B cell (primary cell): ENCODE measurements around the gene OR52E1. TPM values are rescaled to one million over a fixed set of nuclear protein-coding genes. Genes with fewer than 3 reads are reported as not detected.

Source experiments
- ATAC-seq: fragments of 200-7000 bp; cut with Tn5 transposase; one replicate; pipeline ENCODE4 v1.10.0; 2021; ENCODE audit warnings: low read depth, mild to moderate bottlenecking, moderate number of reproducible peaks, moderate library complexity
- CTCF ChIA-PET: fragments of 350-600 bp; sonication (Branson Sonifier 250); formaldehyde crosslinking; loops from one replicate; lab custom pipeline; 2021; ENCODE audit warnings: antibody characterized with exemption, inconsistent platforms; lab: Charles Lee
- POLR2A ChIA-PET: fragments of 350-600 bp; sonication (Branson Sonifier 250); formaldehyde crosslinking; loops from one replicate; lab custom pipeline; 2021; ENCODE audit warnings: antibody characterized with exemption; lab: Charles Lee
- DNase-seq: peaks from one replicate; pipeline ENCODE4 v3.0.0; 2013
- H2AFZ ChIP-seq: 2 replicates; pipeline ENCODE4 v1.6.1; 2012; ENCODE audit warnings: mild to moderate bottlenecking, low read depth, low read length; ENCODE audit not compliant: insufficient read depth, poor library complexity, severe bottlenecking
- H3K27ac ChIP-seq, 2 donors: 1 replicate in 1 of 2; 2 replicates in 1 of 2; pipeline ENCODE4 v1.5.1; 2012 to 2013; ENCODE audit warnings: low read length in 2 of 2, mild to moderate bottlenecking in 2 of 2, moderate library complexity in 1 of 2
- H3K27me3 ChIP-seq, 4 experiments: fragments of 200-600 bp in 1 of 4; sonication (generic) in 1 of 4; replicated peaks in 1 of 4; 1 replicate in 2 of 4; 2 replicates in 2 of 4; pipeline versions ENCODE4 v1.6.1 to v1.7.0; 2013 to 2016; ENCODE audit warnings: low read length in 3 of 4, mild to moderate bottlenecking in 2 of 4, mixed read lengths in 1 of 4, moderate library complexity in 1 of 4; ENCODE audit not compliant: insufficient read depth in 4 of 4, control insufficient read depth in 3 of 4; ENCODE audit errors: control extremely low read depth in 1 of 4
- H3K36me3 ChIP-seq, 2 experiments: replicated peaks in 1 of 2; 1 replicate in 1 of 2; 2 replicates in 1 of 2; pipeline versions ENCODE4 v1.6.1 to v1.7.1; 2013; ENCODE audit warnings: low read length in 1 of 2; ENCODE audit not compliant: insufficient read depth in 2 of 2, control insufficient read depth in 1 of 2; ENCODE audit errors: control extremely low read depth in 1 of 2, extremely low read depth in 1 of 2
- H3K4me1 ChIP-seq, 2 donors: fragments of 200-600 bp in 1 of 2; sonication (generic) in 1 of 2; 1 replicate in 1 of 2; 2 replicates in 1 of 2; pipeline versions ENCODE4 v1.5.1 to v1.6.1; 2013 to 2017; ENCODE audit warnings: low read length in 2 of 2; ENCODE audit not compliant: control insufficient read depth in 2 of 2, insufficient read depth in 2 of 2
- H3K4me2 ChIP-seq: replicated peaks from 2 replicates; pipeline ENCODE3; 2012; ENCODE audit warnings: mild to moderate bottlenecking, low read depth, low read length; ENCODE audit not compliant: poor library complexity, severe bottlenecking
- H3K4me3 ChIP-seq, 5 experiments: fragments of 200-600 bp in 1 of 5; sonication (generic) in 1 of 5; 1 replicate in 3 of 5; 2 replicates in 2 of 5; pipeline versions ENCODE4 v1.5.1 to v1.7.0; 2011 to 2016; ENCODE audit warnings: low read length in 4 of 5, mild to moderate bottlenecking in 4 of 5, low read depth in 2 of 5, control low read depth in 1 of 5, moderate library complexity in 1 of 5; ENCODE audit not compliant: insufficient read depth in 1 of 5; ENCODE audit errors: control extremely low read depth in 1 of 5, extremely low read depth in 1 of 5
- H3K79me2 ChIP-seq: fragments of 200-600 bp; sonication (generic); one replicate; pipeline ENCODE4 v1.6.0; 2016; ENCODE audit warnings: low read length; ENCODE audit not compliant: control insufficient read depth, insufficient read depth
- H3K9ac ChIP-seq: fragments of 200-600 bp; sonication (generic); 2 replicates; pipeline ENCODE4 v1.6.1; 2017; ENCODE audit warnings: mild to moderate bottlenecking, low read length, moderate library complexity
- H3K9me3 ChIP-seq, 3 donors: one replicate each; pipeline versions ENCODE4 v1.6.1 to v1.7.1; 2013; ENCODE audit warnings: low read length in 2 of 3; ENCODE audit not compliant: control insufficient read depth in 2 of 3, insufficient read depth in 1 of 3; ENCODE audit errors: control extremely low read depth in 1 of 3
- H4K20me1 ChIP-seq: 2 replicates; pipeline ENCODE4 v1.6.0; 2012; ENCODE audit warnings: mild to moderate bottlenecking, low read length; ENCODE audit not compliant: insufficient read depth, control insufficient read depth, poor library complexity, severe bottlenecking
- H3K27ac Mint-ChIP-seq: one replicate; pipeline ENCODE4 v1.8.0; 2021; ENCODE audit warnings: mixed read lengths
- H3K27me3 Mint-ChIP-seq: one replicate; pipeline ENCODE4 v1.8.0; 2021; ENCODE audit warnings: mixed read lengths
- H3K4me1 Mint-ChIP-seq: one replicate; pipeline ENCODE4 v1.8.0; 2021; ENCODE audit warnings: mixed read lengths
- H3K4me3 Mint-ChIP-seq: one replicate; pipeline ENCODE4 v1.8.0; 2021; ENCODE audit warnings: mixed read lengths
- H3K9me3 Mint-ChIP-seq: one replicate; pipeline ENCODE4 v1.8.0; 2022; ENCODE audit warnings: mixed read lengths; ENCODE audit not compliant: insufficient read depth
- EZH2 ChIP-seq: IDR thresholded peaks from 2 replicates; pipeline ENCODE4 v1.6.1; 2012; ENCODE audit warnings: borderline replicate concordance, low read depth, mild to moderate bottlenecking, moderate library complexity, low read length; ENCODE audit not compliant: insufficient read depth, poor library complexity, severe bottlenecking
- WGBS: methylation state at CpG from one replicate; pipeline ENCODE4 v1.1.5; 2013; ENCODE audit warnings: missing lambda C conversion rate; ENCODE audit not compliant: insufficient coverage; 5-methylcytosine and 5-hydroxymethylcytosine counted together
- intact Hi-C: fragments of 100-400 bp; cut with micrococcal nuclease; formaldehyde crosslinking; loops from one replicate; pipeline ENCODE4 v1.10.0; 2022
- polyA minus RNA-seq: library from RNA; depleted of rRNA, polyadenylated mRNA; stranded (reverse); fragments of >200 nt; gene quantifications from 2 replicates; pipeline ENCODE4 v1.2.3, GENCODE V29; 2012
- polyA plus RNA-seq: library from polyadenylated mRNA; depleted of rRNA; stranded (reverse); fragments of >200 nt; gene quantifications from 2 replicates; pipeline ENCODE4 v1.2.3, GENCODE V29; 2012
- total RNA-seq, 2 donors: library from RNA; stranded (reverse); fragments of 120-200 nt in 1 of 2; gene quantifications; 1 replicate in 1 of 2; 2 replicates in 1 of 2; pipeline versions ENCODE4 v1.2.3 to v1.2.4, GENCODE V29; 2013 to 2022
- TF ChIP-seq, protein P1 (sequence below): fragments of 200-600 bp; IDR thresholded peaks from one replicate; pipeline ENCODE4 v1.8.0; 2022; ENCODE audit warnings: antibody characterized with exemption, mild to moderate bottlenecking

OR52E1 gene
- not detected in 2 replicates for total RNA-seq
- total RNA-seq (2013), result not detected
- not detected in 2 replicates for polyA plus RNA-seq
- not detected in 2 replicates for polyA minus RNA-seq

DNA sequence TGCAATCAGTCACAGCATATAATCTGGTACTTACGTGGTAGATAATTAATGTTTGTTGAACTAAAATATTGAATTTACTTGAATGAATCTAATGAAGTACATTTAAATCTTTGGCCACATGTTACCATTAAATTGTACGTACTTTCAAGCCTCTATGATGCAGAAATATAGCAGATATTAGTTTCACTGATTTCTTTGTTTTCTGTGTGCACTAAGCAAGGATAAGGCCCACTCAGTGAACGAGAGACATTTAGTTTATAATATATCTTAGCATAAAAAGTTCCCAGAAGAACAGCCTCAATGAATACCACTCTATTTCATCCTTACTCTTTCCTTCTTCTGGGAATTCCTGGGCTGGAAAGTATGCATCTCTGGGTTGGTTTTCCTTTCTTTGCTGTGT, at the start of gene OR52E1:
TSS of gene OR52E1 (plus strand) at position 301 of the 400 bp plus-strand sequence.
- ChIA-PET POLR2A (no interaction called here), CTCF (no interaction called here)
- Mint-ChIP-seq H3K27me3 (peaks cover under 1% of the 10 kb centered on the region), H3K27ac (no peak within 1 kb of the TSS), H3K4me3 (no peak within 1 kb of the TSS), H3K9me3 (no peaks in the 10 kb centered on the region), H3K4me1 (no peaks in the 10 kb centered on the region)
- intact Hi-C loops, result no loop called here
- no peak within 1 kb of the TSS for H3K4me2 ChIP-seq
- no peaks in the 10 kb centered on the region for H3K36me3 ChIP-seq
- no peaks in the 10 kb centered on the region for H3K4me1 ChIP-seq
- WGBS, result no CpG with 5 or more reads among the region's 3 CpGs
- no peak within 1 kb of the TSS for H2AFZ ChIP-seq
- peaks cover 0 to 2% (median 0%) of the 10 kb centered on the region in 4 experiments for H3K27me3 ChIP-seq
- H3K27ac ChIP-seq, result no peak within 1 kb of the TSS
- no peak for DNase-seq
- H3K79me2 ChIP-seq, result no peaks in the 10 kb centered on the region
- H3K9ac ChIP-seq, result no peak within 1 kb of the TSS
- H3K4me3 ChIP-seq, result no peak within 1 kb of the TSS
- H3K9me3 ChIP-seq, result no peaks in the 10 kb centered on the region
- TF ChIP-seq, protein P1, sequence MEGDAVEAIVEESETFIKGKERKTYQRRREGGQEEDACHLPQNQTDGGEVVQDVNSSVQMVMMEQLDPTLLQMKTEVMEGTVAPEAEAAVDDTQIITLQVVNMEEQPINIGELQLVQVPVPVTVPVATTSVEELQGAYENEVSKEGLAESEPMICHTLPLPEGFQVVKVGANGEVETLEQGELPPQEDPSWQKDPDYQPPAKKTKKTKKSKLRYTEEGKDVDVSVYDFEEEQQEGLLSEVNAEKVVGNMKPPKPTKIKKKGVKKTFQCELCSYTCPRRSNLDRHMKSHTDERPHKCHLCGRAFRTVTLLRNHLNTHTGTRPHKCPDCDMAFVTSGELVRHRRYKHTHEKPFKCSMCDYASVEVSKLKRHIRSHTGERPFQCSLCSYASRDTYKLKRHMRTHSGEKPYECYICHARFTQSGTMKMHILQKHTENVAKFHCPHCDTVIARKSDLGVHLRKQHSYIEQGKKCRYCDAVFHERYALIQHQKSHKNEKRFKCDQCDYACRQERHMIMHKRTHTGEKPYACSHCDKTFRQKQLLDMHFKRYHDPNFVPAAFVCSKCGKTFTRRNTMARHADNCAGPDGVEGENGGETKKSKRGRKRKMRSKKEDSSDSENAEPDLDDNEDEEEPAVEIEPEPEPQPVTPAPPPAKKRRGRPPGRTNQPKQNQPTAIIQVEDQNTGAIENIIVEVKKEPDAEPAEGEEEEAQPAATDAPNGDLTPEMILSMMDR, result no peak
- no peak for TF ChIP-seq EZH2
- no peaks in the 10 kb centered on the region for H4K20me1 ChIP-seq
- ATAC-seq, result no peak

DNA sequence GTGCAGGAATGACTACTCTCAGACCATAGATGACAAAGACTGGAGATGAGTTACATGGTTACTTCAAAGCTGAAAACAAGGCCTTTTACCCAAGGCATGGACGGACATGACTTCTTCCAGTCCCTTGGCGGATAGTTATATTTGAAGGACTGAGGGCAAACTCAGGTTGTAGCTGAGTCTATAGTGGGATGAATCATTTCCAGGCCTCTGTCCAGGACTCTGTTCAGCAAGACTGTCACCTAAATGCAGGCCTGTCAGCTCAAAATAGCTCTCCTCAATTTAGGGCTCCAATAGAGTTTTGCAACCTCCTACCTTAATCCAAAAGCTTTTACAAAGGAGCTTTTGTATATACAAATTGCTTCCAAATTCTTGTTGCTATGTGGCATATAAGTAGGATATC, 47.4 kb upstream of the OR52E1 start:
- Mint-ChIP-seq H3K27me3 (peaks cover 3% of the 10 kb centered on the region), H3K27ac (no peak overlapping the region), H3K4me3 (no peak overlapping the region), H3K9me3 (peaks cover 16% of the 10 kb centered on the region), H3K4me1 (no peaks in the 10 kb centered on the region)
- DNase-seq (no peak), ATAC-seq (no peak)
- Histone ChIP-seq H3K27me3 (no peaks in the 10 kb centered on the region), H3K4me2 (no peak overlapping the region), H3K4me3 (no peak overlapping the region), H3K36me3 (no peaks in the 10 kb centered on the region), H3K9me3 (peaks cover 4 to 26% (median 12%) of the 10 kb centered on the region in 3 donors), H2AFZ (no peak overlapping the region), H3K4me1 (no peaks in the 10 kb centered on the region), H4K20me1 (no peaks in the 10 kb centered on the region), H3K9ac (no peak overlapping the region), H3K79me2 (no peaks in the 10 kb centered on the region), H3K27ac (no peak overlapping the region)
- ChIA-PET CTCF (no interaction called here), POLR2A (no interaction called here)
- 95% methylated on average over 2 of the region's 2 CpGs for WGBS
- intact Hi-C loops, result no loop called here
- TF ChIP-seq, protein P1, result no peak
- TF ChIP-seq EZH2, result no peak
